ENCODE data around the gene LRRC3B. TPM values are rescaled to one million over a fixed set of nuclear protein-coding genes. Genes with fewer than 3 reads are reported as not detected.

Gene LRRC3B
- total and polyA plus RNA-seq, 4 donors: 0.08 to 0.19 TPM; not detected in 2

GRCh38 chr3:26668696-26669095 is 46.1 kb downstream of the LRRC3B start:
- TF ChIP-seq TAF1 (conservative IDR thresholded peaks at IDR 0.05) (no peak), SP1 (IDR thresholded peaks at IDR 0.05) (no peak), CTCF (IDR thresholded peaks at IDR 0.05; ENCODE audit: low read depth, low read length, missing input control) (no peak), HNF4G (IDR thresholded peaks at IDR 0.05) (no peak), ZBTB33 (IDR thresholded peaks at IDR 0.05) (no peak), YY1 (IDR thresholded peaks at IDR 0.05) (no peak), ATF3 (IDR thresholded peaks at IDR 0.05) (no peak), RAD21 (IDR thresholded peaks at IDR 0.05) (no peak), GABPA (IDR thresholded peaks at IDR 0.05 in 1 of 2, conservative IDR thresholded peaks at IDR 0.05 in 1 of 2) (no peak), EGR1 (IDR thresholded peaks at IDR 0.05; ENCODE audit: low read depth in 2 of 2) (no peak), FOXA1 (IDR thresholded peaks at IDR 0.05) (no peak), JUND (IDR thresholded peaks at IDR 0.05) (no peak), FOXA2 (IDR thresholded peaks at IDR 0.05) (no peak), REST (IDR thresholded peaks at IDR 0.05) (no peak), HNF4A (conservative IDR thresholded peaks at IDR 0.05) (no peak), NR2F2 (IDR thresholded peaks at IDR 0.05) (no peak), RXRA (IDR thresholded peaks at IDR 0.05) (no peak), MAX (IDR thresholded peaks at IDR 0.05) (no peak)

More at GRCh38 chr3:26668696-26669095, 46.1 kb downstream of the LRRC3B start:
- DNase-seq (ENCODE audit: low spot score): no peak
- Histone ChIP-seq H3K9me3 (ENCODE audit: control insufficient read depth in 4 of 4, low read length in 3 of 4) (no peaks in the 10 kb centered on the region), H3K9ac (ENCODE audit: low read depth in 1 of 2, low read length in 2 of 2) (no peak overlapping the region), H3K4me3 (ENCODE audit: low read depth in 1 of 3, low read length in 3 of 3) (no peak overlapping the region), H3K27me3 (ENCODE audit: control insufficient read depth in 4 of 4, insufficient read depth in 4 of 4, low read length in 3 of 4) (peaks cover 0 to 2% (median 0%) of the 10 kb centered on the region in 4 donors), H3K36me3 (ENCODE audit: control insufficient read depth in 4 of 4, insufficient read depth in 3 of 4, low read depth in 1 of 4, low read length in 3 of 4) (no peaks in the 10 kb centered on the region), H3K4me1 (ENCODE audit: control insufficient read depth in 4 of 4, insufficient read depth in 4 of 4, low read length in 3 of 4) (no peaks in the 10 kb centered on the region), H3K27ac (ENCODE audit: low read depth in 1 of 2, low read length in 2 of 2) (no peak overlapping the region)
